GM18520 (cell line): Measurements from ENCODE around the gene TXNRD1.
"Not testable (repeated sequence)": the region's sequence is repeated elsewhere in the genome, so short reads cannot be mapped to it uniquely, and the experiment has no call there.

Experiments
- ATAC-seq: cut with Tn5 transposase; IDR thresholded peaks from one replicate; pipeline ENCODE4 v1.9.1; 2021; ENCODE audit not compliant: unreplicated experiment

The TXNRD1 gene

DNA sequence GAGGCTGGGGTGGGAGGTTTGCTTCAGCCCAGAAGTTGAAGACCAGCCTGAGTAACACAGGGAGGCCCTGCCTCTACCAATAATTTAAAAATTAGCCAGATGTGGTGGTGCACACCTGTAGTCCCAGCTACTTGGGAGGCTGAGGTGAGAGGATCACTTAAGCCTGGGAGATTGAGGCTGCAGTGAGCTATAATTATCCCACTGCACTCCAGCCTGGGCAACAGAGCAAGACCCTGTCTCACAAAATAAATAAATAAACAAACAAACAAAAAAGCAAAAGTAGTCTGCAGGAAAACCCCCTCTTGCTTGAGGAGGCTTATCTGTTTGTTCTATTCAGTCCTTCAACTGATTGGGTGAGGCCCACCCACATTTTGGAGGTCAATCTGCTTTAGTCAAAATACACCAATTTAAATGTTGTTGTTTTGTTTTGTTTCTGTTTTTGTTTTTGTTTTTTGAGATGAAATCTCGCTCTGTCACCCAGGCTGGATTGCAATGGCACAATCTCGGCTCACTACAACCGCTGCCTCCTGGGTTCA is 24.9 kb upstream of the TXNRD1 start:
- ATAC-seq, result no peak

- ATAC-seq, result no peak
These were observed 18.3 kb upstream of the TXNRD1 start for GRCh38 chr12:104197264-104197663.

GRCh38 chr12:104199964-104200363 is 15.6 kb upstream of the TXNRD1 start:
- ATAC-seq, result no peak

DNA sequence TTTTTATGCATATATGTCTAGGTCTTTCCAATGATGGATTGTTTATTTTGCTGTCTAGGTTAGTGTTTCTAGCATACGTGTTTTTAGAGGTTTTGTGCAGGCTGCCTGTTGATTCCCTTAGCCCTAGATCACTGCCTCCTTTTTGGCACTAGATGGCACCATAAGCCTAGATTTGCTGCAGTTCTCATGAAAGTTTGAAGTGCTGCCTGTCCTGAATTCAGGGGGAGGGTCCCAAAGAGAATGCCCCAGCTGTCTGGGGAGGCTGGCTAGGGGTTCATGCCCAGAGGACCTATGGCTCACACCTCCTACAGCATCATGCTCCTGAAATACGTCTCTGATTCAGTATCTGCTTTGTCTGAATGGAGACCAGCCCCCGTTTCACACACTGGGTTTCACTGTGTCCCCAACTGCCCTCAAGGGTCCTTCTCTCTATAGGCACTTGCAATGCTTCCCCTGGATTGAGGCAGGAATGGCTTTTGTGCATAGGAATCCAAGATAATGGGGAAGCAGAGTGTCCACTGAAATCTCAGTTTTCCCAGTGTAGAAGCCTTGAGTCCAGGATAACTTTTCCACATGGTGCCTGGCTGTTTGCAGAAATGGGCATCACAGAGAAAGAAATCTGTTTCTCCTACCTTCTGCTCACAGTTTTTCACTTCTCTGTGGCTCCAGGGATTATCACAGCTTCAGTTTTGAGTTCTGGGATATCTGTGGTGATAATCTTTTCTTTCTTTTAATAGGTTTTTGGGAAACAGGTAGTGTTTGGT is 14.2 kb upstream of the TXNRD1 start:
- no peak for ATAC-seq

DNA sequence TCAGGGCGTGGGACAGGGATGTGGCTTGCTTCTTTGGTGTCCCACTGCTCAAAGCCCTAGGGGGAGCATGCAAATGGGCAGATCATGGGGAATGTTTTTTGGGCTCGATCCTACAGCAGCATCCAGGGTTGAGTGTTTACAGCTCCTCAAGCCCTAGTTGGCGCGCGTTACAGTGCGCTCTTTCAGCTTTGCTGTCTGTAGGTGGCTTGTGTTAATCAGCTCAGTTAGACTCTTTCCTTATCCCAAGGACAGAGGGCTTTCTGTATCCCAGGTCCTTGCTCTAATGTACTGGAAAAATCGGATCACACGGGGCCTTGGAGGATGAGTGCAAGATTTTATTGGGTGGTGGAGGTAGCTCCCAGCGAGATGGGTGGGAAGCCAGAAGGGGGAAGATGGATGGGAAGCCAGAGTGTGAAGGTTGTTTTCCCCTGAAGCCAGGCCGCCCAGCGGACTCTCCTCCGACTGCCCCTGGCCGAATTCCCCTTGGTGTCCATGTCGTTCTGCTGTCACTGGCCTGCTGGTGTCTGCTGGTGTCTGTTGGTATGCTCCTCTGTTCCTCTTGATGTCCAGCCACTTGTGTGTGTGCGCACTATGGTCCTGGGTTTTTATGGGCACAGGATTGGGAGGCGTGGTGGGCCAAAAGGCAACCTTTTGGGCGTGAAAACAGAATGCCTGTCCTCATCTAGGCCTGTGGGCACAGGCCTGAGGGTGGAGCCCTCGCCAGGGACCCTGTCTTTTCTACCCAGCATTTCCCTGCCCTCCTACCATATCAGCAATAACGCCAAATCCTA is 10.7 kb upstream of the TXNRD1 start:
- ATAC-seq, result no peak

DNA sequence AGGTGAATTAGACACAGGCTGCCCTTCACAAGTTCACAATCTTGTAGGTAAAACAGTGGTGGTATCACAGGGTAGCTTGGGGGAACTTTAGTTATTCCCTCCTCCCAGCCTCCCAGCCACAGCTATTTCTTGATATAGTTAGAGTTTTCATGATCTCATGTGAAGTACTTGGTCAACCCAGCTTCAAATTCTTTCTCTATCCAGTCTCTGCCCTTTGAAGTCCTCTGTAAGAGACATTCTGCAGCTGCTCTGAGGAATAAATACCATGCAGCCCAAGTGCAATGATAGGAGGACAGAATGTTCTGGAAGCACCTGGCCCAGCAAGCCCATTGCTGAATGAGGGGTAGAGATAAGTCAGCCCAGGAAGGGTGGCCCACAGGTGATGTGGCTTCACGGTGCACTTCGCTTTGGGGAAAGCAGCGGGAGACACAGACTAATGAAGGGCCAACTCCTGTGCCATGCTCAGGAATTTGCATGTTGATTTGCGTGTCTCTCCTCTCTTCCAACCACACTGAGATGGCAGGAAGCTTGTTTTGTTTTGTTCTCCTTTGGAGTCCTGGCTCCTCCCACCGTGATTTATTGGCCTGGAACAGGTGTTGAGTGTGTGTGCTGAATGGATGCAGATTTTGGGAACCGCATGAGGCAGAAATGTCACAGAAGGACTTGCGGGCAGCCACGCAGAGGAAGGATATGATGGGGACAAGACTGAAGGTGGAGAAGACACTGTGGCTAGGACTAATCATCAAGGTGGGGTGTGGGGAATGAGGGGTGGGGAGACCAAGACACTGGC is 8.0 kb upstream of the TXNRD1 start:
- ATAC-seq, result no peak

DNA sequence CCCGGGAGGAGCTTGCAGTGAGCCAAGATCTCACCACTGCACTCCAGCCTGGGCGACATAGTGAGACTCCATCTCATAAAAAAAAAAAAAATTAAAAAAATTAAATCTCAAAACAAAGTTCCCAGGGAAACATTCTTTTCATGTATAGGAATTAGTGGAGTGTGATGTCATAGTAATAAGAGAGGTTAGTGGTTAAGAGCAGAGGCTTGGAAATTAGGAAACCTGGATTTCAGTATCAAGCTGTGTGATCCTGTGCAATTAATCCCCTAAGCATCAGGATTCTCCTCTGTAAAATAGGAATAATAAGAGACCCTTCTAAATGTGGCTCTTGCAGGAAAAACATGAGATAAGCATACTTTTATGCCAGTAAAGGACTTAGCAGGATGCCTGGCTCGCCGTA is 3.1 kb upstream of the TXNRD1 start:
- ATAC-seq, result no peak

GRCh38 chr12:104213952-104214351 is 1.6 kb upstream of the TXNRD1 start:
- ATAC-seq, result no peak

DNA sequence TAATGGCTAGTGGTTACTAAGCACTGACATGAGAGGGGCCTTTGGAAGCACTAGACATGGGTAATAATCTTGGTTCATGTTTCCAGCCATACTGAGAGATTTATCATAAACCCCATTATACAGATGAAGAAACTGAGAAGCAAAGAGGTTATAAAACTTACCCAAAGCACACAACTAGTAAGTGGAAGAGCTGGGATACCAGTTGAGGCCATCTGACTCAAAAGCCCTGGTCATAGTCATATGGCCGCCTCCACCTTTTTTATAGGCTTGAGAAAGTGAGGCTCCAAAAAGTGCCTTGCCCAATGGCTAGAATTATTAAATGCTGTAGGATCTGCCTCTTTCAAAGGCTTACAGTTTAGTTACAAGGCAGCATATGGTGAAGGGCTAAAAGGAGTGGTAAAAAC is 944 bp downstream of the TXNRD1 start:
- no peak for ATAC-seq

DNA sequence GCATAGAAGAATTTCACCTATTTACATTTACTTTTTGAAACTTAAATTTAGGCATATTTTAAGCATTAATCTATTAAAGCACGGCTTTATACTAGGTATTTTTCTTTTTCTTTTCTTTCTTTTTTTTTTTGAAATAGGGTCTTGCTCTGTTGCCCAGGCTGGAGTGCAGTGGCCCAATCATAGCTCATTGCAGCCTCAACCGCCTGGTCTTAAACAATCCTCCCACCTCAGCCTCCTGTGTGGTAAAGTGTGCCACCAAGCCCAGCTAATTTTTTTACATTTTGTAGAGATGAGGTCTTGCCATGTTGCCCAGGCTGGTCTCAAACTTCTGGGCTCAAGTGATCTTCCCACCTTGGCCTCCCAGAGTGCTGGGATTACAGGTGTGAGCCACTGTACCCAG is 2.9 kb downstream of the TXNRD1 start:
- not testable (repeated sequence) for ATAC-seq

GRCh38 chr12:104218935-104219334 is 3.4 kb downstream of the TXNRD1 start:
- ATAC-seq, result no peak

GRCh38 chr12:104219361-104219892 is 3.8 kb downstream of the TXNRD1 start:
- no peak for ATAC-seq

- ATAC-seq, result no peak
These were observed 4.4 kb downstream of the TXNRD1 start for GRCh38 chr12:104219908-104220404.

DNA sequence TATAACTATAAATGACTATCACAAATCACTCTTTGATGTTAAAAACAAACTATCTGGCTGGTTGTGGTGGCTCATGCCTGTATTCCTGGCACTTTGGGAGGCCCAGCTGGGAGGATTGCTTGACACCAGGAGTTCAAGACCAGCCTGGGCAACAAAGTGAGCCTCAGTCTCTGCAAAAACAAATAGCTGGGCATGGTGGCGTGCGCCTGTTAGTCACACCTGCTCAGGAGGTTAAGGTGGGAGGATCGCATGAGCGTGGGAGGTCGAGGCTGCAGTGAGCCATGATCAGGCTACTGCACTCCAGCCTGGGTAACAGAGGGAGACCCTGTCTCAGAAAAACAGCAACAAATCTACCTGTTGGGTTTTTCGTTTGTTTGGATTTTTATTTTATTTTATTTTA is 5.4 kb downstream of the TXNRD1 start:
- no peak for ATAC-seq

GRCh38 chr12:104222976-104223375 is 7.4 kb downstream of the TXNRD1 start:
- ATAC-seq, result no peak

GRCh38 chr12:104223712-104224111 is 8.1 kb downstream of the TXNRD1 start:
- no peak for ATAC-seq

DNA sequence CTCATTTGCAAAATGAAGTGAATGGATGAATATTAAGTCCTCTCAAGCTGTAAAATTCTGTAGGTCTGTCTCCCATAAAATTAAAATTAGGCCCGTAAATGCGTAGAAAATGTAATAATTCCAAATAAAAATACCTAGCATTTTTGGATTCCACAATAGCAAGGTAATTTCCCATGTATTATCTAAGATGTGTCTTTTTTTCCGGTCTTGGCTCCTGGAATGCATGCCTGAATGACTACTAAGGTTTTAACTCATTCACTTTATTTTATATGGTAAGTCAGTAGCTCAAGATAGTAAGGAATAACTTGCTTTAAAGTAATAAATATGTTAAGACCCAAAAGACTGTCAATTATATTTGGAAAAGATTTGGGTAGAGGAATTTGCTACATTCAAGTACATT is 11.1 kb downstream of the TXNRD1 start:
- ATAC-seq, result no peak

DNA sequence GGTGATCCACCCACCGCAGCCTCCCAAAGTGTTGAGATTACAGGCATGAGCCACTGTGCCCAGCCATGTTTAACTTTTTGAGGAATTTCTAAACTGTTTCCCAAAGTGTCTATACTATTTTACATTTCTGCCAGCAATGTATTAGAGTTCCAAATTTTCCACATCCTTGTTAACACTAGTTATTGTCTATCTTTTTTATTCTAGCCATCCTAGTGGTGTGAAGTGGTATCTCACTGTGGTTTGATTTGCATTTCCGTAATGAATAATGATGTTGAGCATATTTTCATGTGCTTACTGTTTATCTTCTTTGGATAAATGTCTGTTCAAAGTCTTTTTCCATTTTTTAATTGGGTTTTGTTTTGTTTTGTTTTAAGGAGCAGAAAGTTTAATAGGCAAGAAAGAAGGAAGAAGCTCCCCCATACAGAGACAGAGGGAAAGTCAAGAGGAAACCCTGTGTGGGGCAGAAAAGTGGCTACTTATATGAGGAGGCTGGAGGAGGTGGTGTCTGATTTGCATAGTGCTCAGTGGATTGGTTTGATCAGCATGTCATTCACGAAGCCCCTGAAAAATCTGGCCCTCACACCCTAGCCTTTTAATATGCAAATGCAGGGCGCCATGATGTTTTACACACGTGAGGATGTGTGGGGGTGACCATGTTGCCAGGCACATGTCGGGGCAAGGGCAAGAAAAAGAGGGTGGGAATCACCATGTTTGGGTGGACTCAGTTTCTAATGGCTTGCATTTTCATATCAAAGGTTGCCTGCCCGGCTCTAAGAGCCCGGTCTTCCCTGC is 14.9 kb downstream of the TXNRD1 start:
- ATAC-seq, result no peak

GRCh38 chr12:104232609-104233280 is 17.2 kb downstream of the TXNRD1 start:
- no peak for ATAC-seq
